ENCODE results near the gene SRPRB. TPM values are rescaled to one million over a fixed set of nuclear protein-coding genes. Genes with fewer than 3 reads are reported as not detected.

Gene SRPRB
- polyA plus RNA-seq, 1 donor = 55.9 TPM

DNA sequence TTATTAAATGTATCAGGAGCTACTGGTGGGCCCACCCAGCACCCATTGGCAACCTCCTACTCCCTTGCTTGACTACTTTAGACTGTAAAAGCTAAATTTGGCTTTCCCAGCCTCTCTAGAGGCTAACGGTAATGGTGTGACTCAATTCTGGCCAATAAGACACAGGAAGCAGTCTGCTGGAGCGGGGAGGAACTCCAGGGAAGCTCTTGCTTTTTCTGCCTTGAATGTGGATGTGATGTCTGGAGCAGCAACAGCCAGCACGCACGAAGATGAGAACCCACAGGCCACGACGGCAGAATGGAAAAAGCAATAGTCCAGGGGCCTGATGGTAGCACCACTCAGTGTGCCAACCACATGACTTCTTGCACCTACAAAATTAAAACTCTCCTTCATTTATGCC is 50.2 kb downstream of the SRPRB start:
- DNase-seq = no peak
- Histone ChIP-seq H3K9me3 (ENCODE audit: control insufficient read depth, low read depth, low read length) (no peaks in the 10 kb centered on the region), H3K27me3 (ENCODE audit: control insufficient read depth, insufficient read depth, low read length) (no peaks in the 10 kb centered on the region), H3K36me3 (ENCODE audit: control insufficient read depth, insufficient read depth, low read length) (no peaks in the 10 kb centered on the region), H3K4me3 (ENCODE audit: low read length) (no peak overlapping the region), H3K27ac (ENCODE audit: low read length) (no peak overlapping the region), H3K4me1 (ENCODE audit: control insufficient read depth, insufficient read depth, low read length) (no peaks in the 10 kb centered on the region)
- no CpG with 5 or more reads among the region's 6 CpGs for WGBS (ENCODE audit: insufficient coverage, low lambda C conversion rate)

DNA sequence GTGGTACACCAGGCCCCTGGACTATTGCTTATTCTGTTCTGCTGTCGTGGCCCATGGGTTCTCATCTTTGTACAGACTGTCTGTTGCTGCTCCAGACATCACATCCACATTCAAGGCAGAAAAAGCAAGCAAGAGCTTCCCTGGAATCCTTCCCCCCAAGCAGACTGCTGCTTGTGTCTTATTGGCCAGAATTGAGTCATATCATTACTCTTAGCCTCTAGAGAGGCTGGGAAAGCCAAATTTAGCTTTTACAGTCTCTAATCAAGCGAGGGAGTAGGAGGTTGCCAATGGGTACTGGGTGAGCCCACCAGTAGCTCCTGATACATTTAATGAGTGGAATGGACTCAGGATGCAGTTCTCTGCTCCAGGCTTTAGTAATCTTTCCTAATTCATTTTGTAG is 50.7 kb downstream of the SRPRB start:
- no CpG with 5 or more reads among the region's 2 CpGs for WGBS (ENCODE audit: insufficient coverage, low lambda C conversion rate)
- H3K4me3 ChIP-seq (ENCODE audit: low read length) = no peak overlapping the region
- H3K9me3 ChIP-seq (ENCODE audit: control insufficient read depth, low read depth, low read length) = no peaks in the 10 kb centered on the region
- H3K27me3 ChIP-seq (ENCODE audit: control insufficient read depth, insufficient read depth, low read length) = no peaks in the 10 kb centered on the region
- DNase-seq = no peak
- H3K4me1 ChIP-seq (ENCODE audit: control insufficient read depth, insufficient read depth, low read length) = no peaks in the 10 kb centered on the region
- H3K27ac ChIP-seq (ENCODE audit: low read length) = no peak overlapping the region
- H3K36me3 ChIP-seq (ENCODE audit: control insufficient read depth, insufficient read depth, low read length) = no peaks in the 10 kb centered on the region

DNA sequence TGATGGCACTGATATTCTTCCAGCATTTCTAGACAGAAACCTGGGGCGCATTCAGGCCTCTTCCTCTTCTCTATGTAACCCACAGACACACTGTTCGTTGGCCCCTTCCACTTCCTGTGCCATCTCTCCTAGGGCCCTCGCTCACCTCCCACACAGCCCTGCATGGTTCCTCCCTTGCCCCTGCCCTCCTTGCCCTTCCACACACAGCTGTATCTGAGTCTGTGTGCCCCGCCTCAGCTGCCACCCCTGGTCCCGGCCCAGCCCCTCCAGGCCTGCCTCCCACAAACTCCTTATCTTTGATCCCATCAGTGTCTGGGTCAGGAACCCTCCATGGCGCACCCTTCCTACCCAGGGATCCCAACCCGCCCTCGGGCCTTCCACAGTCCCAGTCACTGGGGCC is 52.2 kb downstream of the SRPRB start:
- no peaks in the 10 kb centered on the region for H3K27me3 ChIP-seq (ENCODE audit: control insufficient read depth, insufficient read depth, low read length)
- no peaks in the 10 kb centered on the region for H3K36me3 ChIP-seq (ENCODE audit: control insufficient read depth, insufficient read depth, low read length)
- no peaks in the 10 kb centered on the region for H3K9me3 ChIP-seq (ENCODE audit: control insufficient read depth, low read depth, low read length)
- no CpG with 5 or more reads among the region's 8 CpGs for WGBS (ENCODE audit: insufficient coverage, low lambda C conversion rate)
- no peak for DNase-seq
- no peak overlapping the region for H3K4me3 ChIP-seq (ENCODE audit: low read length)
- H3K4me1 ChIP-seq (ENCODE audit: control insufficient read depth, insufficient read depth, low read length) = no peaks in the 10 kb centered on the region
- no peak overlapping the region for H3K27ac ChIP-seq (ENCODE audit: low read length)

DNA sequence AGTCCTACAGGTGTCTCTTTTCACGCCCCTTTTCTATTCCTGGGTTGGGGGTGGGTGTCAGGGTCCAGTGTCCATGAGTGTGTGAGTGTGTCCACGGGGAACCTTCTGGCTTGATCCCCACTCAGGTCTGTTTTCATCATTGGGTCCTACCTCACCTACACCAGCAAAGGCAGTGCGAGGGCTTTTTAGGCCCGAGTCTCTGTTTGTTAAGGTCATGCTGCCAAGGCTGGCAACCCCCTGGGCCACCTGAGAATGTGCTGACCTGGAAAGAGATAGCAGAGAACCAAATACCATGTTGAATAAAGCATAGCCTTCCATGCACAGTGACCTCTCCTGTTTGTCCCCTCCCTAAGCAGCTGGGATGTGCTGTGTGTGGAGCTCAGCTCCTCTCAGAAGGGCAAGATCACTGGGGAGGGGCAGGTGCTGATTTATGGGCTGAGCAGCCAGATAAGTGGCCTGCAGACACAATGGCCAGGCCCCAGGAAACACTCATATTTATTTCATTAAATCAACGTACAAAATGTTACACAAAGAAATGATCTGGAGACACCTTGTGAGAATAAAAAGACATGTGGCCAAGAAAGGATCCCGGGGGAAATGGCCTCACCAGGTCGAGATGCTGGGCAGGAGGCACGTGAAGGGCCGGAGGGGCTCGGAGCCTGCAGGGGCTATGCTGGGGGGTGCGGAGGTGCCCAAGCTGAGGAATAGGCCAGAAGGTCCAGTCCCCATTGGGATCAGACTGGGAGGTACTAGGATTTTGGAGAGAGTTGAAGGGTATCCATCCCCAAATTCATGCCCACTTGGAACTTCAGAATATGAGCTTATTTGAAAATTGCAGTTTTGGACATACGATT is 54.0 kb downstream of the SRPRB start:
- DNase-seq = no peak
- WGBS (ENCODE audit: insufficient coverage, low lambda C conversion rate) = no CpG with 5 or more reads among the region's 12 CpGs

DNA sequence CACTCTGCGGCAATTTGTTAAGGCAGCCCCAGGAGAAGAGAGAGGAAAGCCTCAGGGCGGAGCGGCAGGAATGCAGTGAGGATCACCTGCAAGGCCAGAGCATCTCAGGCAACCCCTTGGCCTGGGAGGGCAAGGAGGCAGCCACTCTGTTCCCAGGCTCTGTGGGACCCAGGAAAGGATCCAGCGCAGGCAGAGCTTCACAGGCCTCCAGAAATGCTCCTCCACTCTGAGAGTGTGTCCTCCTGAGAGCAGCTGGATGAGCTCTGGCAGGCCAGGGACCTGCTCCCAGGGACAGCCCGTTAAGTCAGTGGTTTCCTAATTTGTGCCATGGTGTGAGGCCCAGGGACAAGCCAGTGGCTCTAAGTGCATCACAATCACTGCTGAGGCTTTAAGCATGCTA is 54.9 kb downstream of the SRPRB start:
- no peak for DNase-seq
- no CpG with 5 or more reads among the region's 5 CpGs for WGBS (ENCODE audit: insufficient coverage, low lambda C conversion rate)

More for the DNA sequence above, 54.0 kb downstream of the SRPRB start:
- no peak overlapping the region for H3K4me3 ChIP-seq (ENCODE audit: low read length)
- H3K9me3 ChIP-seq (ENCODE audit: control insufficient read depth, low read depth, low read length) = no peaks in the 10 kb centered on the region
- no peaks in the 10 kb centered on the region for H3K27me3 ChIP-seq (ENCODE audit: control insufficient read depth, insufficient read depth, low read length)
- no peaks in the 10 kb centered on the region for H3K36me3 ChIP-seq (ENCODE audit: control insufficient read depth, insufficient read depth, low read length)
- no peaks in the 10 kb centered on the region for H3K4me1 ChIP-seq (ENCODE audit: control insufficient read depth, insufficient read depth, low read length)
- no peak overlapping the region for H3K27ac ChIP-seq (ENCODE audit: low read length)

DNA sequence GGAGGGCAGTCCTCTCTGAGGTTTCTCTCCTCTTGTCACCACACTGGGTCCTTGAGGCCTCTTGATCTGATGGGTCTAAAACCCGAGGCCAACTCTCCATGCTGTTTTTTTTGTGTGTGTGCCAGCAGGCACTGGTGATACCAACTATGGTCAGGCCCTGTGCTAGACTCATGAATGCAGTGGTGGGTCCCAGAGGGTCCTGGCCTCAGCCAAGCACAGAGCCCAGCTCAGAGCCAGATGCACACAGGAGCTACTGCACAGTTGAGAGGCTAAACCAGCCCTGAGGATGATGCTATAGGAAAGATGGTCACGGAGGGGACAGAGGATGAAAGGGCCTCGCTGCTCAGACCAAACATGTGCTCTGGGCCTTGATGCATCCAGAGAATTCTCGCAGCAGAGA is 56.5 kb downstream of the SRPRB start:
- DNase-seq = no peak
- Histone ChIP-seq H3K4me3 (ENCODE audit: low read length) (no peak overlapping the region), H3K4me1 (ENCODE audit: control insufficient read depth, insufficient read depth, low read length) (no peaks in the 10 kb centered on the region), H3K27ac (ENCODE audit: low read length) (no peak overlapping the region), H3K9me3 (ENCODE audit: control insufficient read depth, low read depth, low read length) (no peaks in the 10 kb centered on the region), H3K27me3 (ENCODE audit: control insufficient read depth, insufficient read depth, low read length) (no peaks in the 10 kb centered on the region), H3K36me3 (ENCODE audit: control insufficient read depth, insufficient read depth, low read length) (no peaks in the 10 kb centered on the region)
- no CpG with 5 or more reads among the region's 4 CpGs for whole genome bisulfite sequencing (ENCODE audit: insufficient coverage, low lambda C conversion rate)

More for the DNA sequence above, 54.9 kb downstream of the SRPRB start:
- Histone ChIP-seq H3K4me1 (ENCODE audit: control insufficient read depth, insufficient read depth, low read length) (no peaks in the 10 kb centered on the region), H3K36me3 (ENCODE audit: control insufficient read depth, insufficient read depth, low read length) (no peaks in the 10 kb centered on the region), H3K4me3 (ENCODE audit: low read length) (no peak overlapping the region), H3K27ac (ENCODE audit: low read length) (no peak overlapping the region), H3K27me3 (ENCODE audit: control insufficient read depth, insufficient read depth, low read length) (no peaks in the 10 kb centered on the region), H3K9me3 (ENCODE audit: control insufficient read depth, low read depth, low read length) (no peaks in the 10 kb centered on the region)

DNA sequence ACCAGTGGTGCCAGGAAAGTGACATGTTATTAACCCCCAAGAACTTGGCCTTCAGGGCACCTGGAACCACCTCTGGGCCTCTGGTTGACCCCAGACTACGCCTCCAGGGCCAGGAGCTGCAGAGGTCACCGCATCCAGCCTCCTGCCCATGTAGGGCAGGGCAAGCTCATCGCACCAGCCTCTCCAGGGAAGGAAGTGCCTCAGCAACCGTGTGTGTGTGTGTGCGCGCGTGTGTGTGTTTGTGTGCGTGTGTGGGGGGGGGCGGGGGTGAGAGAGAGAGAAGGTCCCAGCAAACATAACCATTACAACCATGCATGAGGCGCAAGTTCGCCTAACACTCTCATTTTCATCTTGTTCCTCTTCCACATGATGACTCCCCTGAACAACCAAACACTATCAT is 58.3 kb downstream of the SRPRB start:
- no CpG with 5 or more reads among the region's 11 CpGs for WGBS (ENCODE audit: insufficient coverage, low lambda C conversion rate)
- Histone ChIP-seq H3K4me1 (ENCODE audit: control insufficient read depth, insufficient read depth, low read length) (no peaks in the 10 kb centered on the region), H3K36me3 (ENCODE audit: control insufficient read depth, insufficient read depth, low read length) (no peaks in the 10 kb centered on the region)

DNA sequence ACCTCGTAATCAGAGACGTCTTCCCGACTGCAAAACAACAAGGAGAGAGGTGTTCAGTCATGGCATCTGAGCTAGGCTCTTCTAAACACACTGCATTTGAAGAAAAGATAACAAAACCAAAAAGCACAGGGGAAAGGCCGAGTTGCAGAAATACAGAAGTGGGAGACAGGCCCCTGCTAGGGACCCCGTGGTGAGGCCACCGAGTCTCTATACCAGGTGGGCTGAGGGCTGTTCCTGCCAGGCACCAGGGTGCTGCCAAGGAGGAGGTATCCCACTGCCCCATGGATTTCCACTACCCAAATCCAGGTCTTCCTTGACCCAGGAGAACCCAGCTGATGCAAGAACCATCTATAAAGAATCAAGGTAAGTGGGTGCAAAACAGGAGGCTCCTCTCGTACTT is 59.0 kb downstream of the SRPRB start:
- H3K4me1 ChIP-seq (ENCODE audit: control insufficient read depth, insufficient read depth, low read length) = no peaks in the 10 kb centered on the region
- H3K27ac ChIP-seq (ENCODE audit: low read length) = no peak overlapping the region
- H3K4me3 ChIP-seq (ENCODE audit: low read length) = no peak overlapping the region
- DNase-seq = no peak
- no peaks in the 10 kb centered on the region for H3K9me3 ChIP-seq (ENCODE audit: control insufficient read depth, low read depth, low read length)
- no peaks in the 10 kb centered on the region for H3K36me3 ChIP-seq (ENCODE audit: control insufficient read depth, insufficient read depth, low read length)
- no CpG with 5 or more reads among the region's 7 CpGs for WGBS (ENCODE audit: insufficient coverage, low lambda C conversion rate)
- peaks cover 5% of the 10 kb centered on the region for H3K27me3 ChIP-seq (ENCODE audit: control insufficient read depth, insufficient read depth, low read length)

More for the DNA sequence above, 58.3 kb downstream of the SRPRB start:
- Histone ChIP-seq H3K4me3 (ENCODE audit: low read length) (no peak overlapping the region), H3K27ac (ENCODE audit: low read length) (no peak overlapping the region), H3K9me3 (ENCODE audit: control insufficient read depth, low read depth, low read length) (no peaks in the 10 kb centered on the region), H3K27me3 (ENCODE audit: control insufficient read depth, insufficient read depth, low read length) (no peaks in the 10 kb centered on the region)
- DNase-seq = no peak

DNA sequence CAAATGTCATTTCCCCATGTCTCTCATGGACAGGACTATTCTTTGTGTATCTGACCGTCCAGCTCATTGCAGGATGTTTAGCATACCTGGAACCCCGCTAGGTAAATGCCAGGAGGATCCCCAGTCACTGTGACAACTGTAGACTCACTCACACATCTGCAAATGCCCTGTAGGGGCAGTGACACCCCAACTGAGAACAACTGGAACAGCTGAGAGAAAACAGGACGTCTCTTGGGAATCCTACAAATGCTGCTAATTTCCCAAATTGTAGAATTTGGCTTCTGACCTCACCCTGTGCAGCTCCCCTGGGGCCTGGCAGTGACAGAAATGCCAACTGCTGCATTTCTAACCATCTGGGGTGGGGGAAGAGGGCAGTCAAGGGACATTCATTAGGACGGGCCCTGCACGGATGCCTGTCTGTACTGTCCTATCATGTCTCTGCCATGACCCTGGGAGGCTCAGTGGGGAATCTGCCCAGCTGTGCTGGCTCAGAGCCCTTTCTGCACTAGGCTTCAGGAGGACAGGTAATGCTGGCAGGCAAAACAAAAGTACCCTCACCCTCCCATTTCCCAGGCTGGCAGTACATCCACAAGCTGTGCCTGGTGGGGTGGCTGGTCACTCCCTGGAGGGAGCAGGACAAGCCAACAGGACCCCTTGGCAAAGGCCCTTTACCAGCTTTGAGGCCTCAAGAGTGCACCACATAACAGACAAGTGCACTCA is 59.7 kb downstream of the SRPRB start:
- peaks cover 5% of the 10 kb centered on the region for H3K27me3 ChIP-seq (ENCODE audit: control insufficient read depth, insufficient read depth, low read length)
- no peak overlapping the region for H3K27ac ChIP-seq (ENCODE audit: low read length)
- H3K36me3 ChIP-seq (ENCODE audit: control insufficient read depth, insufficient read depth, low read length) = no peaks in the 10 kb centered on the region
- no CpG with 5 or more reads among the region's 5 CpGs for WGBS (ENCODE audit: insufficient coverage, low lambda C conversion rate)
- no peaks in the 10 kb centered on the region for H3K9me3 ChIP-seq (ENCODE audit: control insufficient read depth, low read depth, low read length)
- DNase-seq = no peak
- H3K4me3 ChIP-seq (ENCODE audit: low read length) = no peak overlapping the region
- no peaks in the 10 kb centered on the region for H3K4me1 ChIP-seq (ENCODE audit: control insufficient read depth, insufficient read depth, low read length)

DNA sequence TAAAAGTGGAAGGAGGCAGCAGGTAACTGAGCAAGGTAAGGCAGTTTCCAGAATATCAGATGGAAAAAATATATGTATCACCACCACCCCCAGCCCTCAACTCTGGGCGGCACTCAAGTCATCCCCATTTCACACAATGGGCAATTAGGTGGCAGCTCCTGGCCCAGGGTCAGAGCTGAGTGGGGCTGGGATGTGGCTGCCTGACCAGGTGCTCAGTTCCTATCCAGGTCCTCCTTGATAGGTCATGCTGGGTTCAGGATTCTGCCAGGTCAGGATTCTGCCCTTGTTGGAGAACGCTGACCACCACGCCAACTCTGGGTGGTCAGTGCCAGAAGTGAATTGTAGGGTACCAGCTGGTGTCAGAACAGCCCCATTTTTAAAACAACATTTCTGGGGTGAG is 60.5 kb downstream of the SRPRB start:
- H3K27ac ChIP-seq (ENCODE audit: low read length) = no peak overlapping the region
- DNase-seq = no peak
- no peaks in the 10 kb centered on the region for H3K9me3 ChIP-seq (ENCODE audit: control insufficient read depth, low read depth, low read length)
- H3K27me3 ChIP-seq (ENCODE audit: control insufficient read depth, insufficient read depth, low read length) = peaks cover 5% of the 10 kb centered on the region
- no peak overlapping the region for H3K4me3 ChIP-seq (ENCODE audit: low read length)
- no peaks in the 10 kb centered on the region for H3K36me3 ChIP-seq (ENCODE audit: control insufficient read depth, insufficient read depth, low read length)
- no CpG with 5 or more reads among the region's 3 CpGs for WGBS (ENCODE audit: insufficient coverage, low lambda C conversion rate)
- H3K4me1 ChIP-seq (ENCODE audit: control insufficient read depth, insufficient read depth, low read length) = no peaks in the 10 kb centered on the region

Data from large intestine (tissue), 3 donors.